AG04449 (cell line): ENCODE data around the gene CLN6.
"Not testable (repeated sequence)": the region's sequence is repeated elsewhere in the genome, so short reads cannot be mapped to it uniquely, and the experiment has no call there.

Source experiments
- CTCF ChIA-PET: fragments of 350-600 bp; formaldehyde crosslinking; extraction: SDS; loops from one replicate; lab custom pipeline; 2021; ENCODE audit warnings: antibody characterized with exemption; lab: Yijun Ruan, JAX
- POLR2A ChIA-PET: fragments of 400-600, 350-600 bp; formaldehyde crosslinking; extraction: SDS; loops from one replicate; lab custom pipeline; 2020; ENCODE audit warnings: antibody characterized with exemption, inconsistent platforms; lab: Yijun Ruan, JAX
- DNase-seq: peaks from one replicate; pipeline ENCODE4 v3.0.0-alpha.2; 2010; ENCODE audit warnings: low read depth, low spot score
- H3K4me3 ChIP-seq: 2 replicates; pipeline ENCODE4 v1.5.1; 2011; ENCODE audit warnings: low read depth, mild to moderate bottlenecking, control low read depth, low read length
- CTCF ChIP-seq: IDR thresholded peaks from one replicate; pipeline ENCODE4 v1.5.1; 2011; ENCODE audit warnings: mild to moderate bottlenecking, moderate library complexity, low read length, control low read depth, inconsistent platforms; ENCODE audit not compliant: insufficient read depth; ENCODE audit errors: missing control alignments

Gene CLN6

DNA sequence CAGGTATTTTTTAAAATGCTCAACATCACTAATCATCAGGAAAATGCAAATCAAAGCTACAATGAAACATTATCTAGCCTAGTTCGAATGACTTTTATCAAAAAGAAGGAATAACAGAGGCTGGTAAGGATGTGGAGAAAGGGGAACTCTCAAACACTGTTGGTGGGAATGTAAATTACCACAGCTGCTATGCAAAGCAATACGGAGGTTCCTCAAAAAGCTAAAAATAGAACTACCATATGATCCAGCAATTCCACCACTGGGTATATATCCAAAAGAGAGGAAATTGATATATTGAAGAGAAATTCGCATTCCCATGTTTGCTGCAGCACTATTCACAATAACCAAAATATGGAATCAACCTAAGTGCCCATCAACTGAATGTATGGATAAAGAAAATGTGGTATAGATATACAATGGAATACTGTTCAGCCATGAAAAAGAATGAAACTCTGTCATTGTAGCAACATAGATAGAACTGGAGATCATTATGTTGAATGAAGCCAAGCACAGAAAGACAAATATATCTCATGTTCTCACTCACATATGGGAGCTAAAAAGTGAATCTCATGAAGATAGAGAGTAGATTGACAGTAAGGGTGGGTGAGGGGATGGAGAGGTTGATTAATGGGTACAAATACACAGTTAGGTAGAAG, 19.7 kb upstream of the CLN6 start:
- POLR2A ChIA-PET = interaction anchor here (0.6 kb wide), 1 partner anchor 9 kb away, joined by 3 read pairs; no protein-coding TSS in a partner anchor

GRCh38 chr15:68244235-68244634, 14.7 kb upstream of the CLN6 start:
- POLR2A ChIA-PET = no interaction called here

More for the DNA sequence above, 19.7 kb upstream of the CLN6 start:
- no peak for DNase-seq
- CTCF ChIA-PET = interaction anchor here (0.6 to 8.1 kb wide), 4 partner anchors 8 to 627 kb away, joined by 3 to 134 read pairs (median 3); partner anchors contain the start of gene FEM1B
- no peak overlapping the region for H3K4me3 ChIP-seq
- no peak for TF ChIP-seq CTCF

DNA sequence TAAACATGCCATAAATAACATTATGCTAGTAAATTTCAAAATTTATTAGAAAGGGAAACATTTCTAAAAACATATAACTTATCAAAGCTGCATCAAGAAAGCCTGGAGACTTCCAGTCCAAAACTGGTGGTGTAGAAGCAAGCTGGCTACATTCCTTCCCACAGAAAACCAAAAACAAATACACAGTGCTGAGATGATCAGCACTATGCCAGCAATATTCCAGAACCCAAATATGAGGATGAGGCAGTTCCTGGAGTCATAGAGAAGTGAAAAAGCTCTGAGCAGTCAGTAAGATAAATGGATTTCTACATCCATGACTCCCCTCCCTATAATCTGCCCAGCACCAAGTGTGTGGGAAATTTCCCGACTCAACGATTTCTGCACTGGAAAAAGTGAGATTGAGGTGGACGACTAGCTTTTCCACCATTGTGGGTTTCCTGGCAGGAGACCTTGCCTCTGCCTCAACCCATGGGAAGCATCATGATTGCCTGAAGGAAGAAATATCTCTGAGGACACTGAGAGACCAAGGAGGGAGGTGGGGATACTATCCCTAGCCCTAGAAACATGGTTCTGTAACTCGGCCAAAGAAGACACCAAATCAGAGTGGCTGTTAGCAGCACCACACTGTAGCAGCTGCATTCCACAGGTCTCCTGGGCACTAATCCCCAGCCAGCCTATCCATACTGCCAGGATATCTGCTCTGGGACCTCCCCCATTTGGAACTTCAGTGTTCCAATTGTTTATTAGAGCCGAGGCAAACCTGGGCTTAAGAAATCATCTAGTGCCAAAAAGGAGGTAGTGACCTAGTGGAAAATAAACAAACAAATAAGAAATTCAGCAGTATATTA, 11.8 kb upstream of the CLN6 start:
- no peak overlapping the region for H3K4me3 ChIP-seq
- POLR2A ChIA-PET = no interaction called here
- no peak for DNase-seq
- CTCF ChIA-PET = interaction anchor here (0.6 to 1.6 kb wide), 4 partner anchors 8 to 11 kb away, joined by 3 to 5 read pairs (median 4); no protein-coding TSS in a partner anchor
- no peak for TF ChIP-seq CTCF

More at GRCh38 chr15:68244235-68244634, 14.7 kb upstream of the CLN6 start:
- DNase-seq = no peak
- no peak for TF ChIP-seq CTCF
- no peak overlapping the region for H3K4me3 ChIP-seq
- CTCF ChIA-PET = interaction anchor here (0.6 to 2.8 kb wide), 3 partner anchors 9 to 72 kb away, joined by 3 to 19 read pairs (median 6); no protein-coding TSS in a partner anchor

- no peak overlapping the region for H3K4me3 ChIP-seq
- no peak for DNase-seq
- ChIA-PET POLR2A (no interaction called here), CTCF (interaction anchor here (1.4 kb wide), 1 partner anchor 14 kb away, joined by 5 read pairs; no protein-coding TSS in a partner anchor)
- no peak for TF ChIP-seq CTCF
These were observed 9.5 kb upstream of the CLN6 start for GRCh38 chr15:68239025-68239424.

DNA sequence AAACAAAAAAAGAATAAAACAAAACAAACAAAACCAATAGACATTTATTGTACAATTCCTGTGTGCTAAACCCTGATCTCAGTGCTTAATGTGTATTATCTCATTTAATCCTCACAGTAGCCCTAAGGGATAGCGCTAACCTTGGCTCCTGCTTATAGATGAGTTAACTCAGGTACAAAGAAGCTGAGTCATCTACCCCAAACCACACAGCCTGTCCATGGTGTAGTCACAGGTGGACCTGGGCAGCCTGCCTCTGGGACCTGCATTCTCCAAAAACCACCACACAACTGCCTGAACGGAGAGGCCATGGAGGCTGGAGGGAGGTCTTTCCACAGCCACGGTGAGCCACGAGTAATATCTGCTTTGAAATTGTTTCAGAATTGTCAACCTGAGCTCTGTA, 5.5 kb upstream of the CLN6 start:
- no peak overlapping the region for H3K4me3 ChIP-seq
- POLR2A ChIA-PET = no interaction called here
- no peak for DNase-seq
- TF ChIP-seq CTCF = no peak
- CTCF ChIA-PET = interaction anchor here (0.6 to 3.2 kb wide), 3 partner anchors 18 to 622 kb away, joined by 3 to 15 read pairs (median 3); no protein-coding TSS in a partner anchor

DNA sequence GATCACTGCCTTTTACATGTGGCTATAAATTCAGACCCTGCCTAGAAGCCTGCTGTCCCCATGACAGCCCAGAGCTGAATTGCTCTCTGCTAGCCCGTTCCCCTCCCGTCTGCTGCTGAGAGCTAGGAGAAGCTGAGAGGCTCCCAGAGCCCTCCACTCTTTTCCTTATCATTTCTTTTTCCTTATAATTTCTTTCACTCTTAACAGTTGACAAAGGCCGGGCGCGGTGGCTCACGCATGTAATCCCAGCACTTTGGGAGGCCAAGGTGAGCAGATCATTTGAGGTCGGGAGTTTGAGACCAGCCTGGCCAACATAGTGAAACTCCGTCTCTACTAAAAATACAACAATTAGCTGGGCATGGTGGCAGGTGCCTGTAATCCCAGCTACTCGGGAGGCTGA, 5.0 kb upstream of the CLN6 start:
- H3K4me3 ChIP-seq, POLR2A ChIA-PET: not testable (repeated sequence)
- CTCF ChIA-PET = interaction anchor here (3.2 kb wide), 1 partner anchor 19 kb away, joined by 15 read pairs; no protein-coding TSS in a partner anchor

More for the DNA sequence above, 5.0 kb upstream of the CLN6 start:
- DNase-seq = not testable (repeated sequence)
